Gastroesophageal sphincter (tissue), 3 donors: ENCODE measurements around the gene SFR1.

Source experiments
- EP300 ChIP-seq: sonication (generic); formaldehyde crosslinking; IDR thresholded peaks from one replicate; pipeline ENCODE4 v1.6.1; 2017; ENCODE audit warnings: antibody characterized with exemption, mild to moderate bottlenecking
- POLR2A ChIP-seq, 2 donors: fragments of 450-650 bp; IDR thresholded peaks; one replicate each; pipeline ENCODE4 v1.6.1; 2017; ENCODE audit warnings: antibody characterized with exemption in 2 of 2, mild to moderate bottlenecking in 2 of 2, moderate library complexity in 1 of 2
- POLR2AphosphoS5 ChIP-seq: sonication (generic); formaldehyde crosslinking; IDR thresholded peaks from one replicate; pipeline ENCODE4 v1.6.1; 2017; ENCODE audit warnings: antibody characterized with exemption
- TF ChIP-seq, protein P1 (sequence below), 4 experiments: fragments of 200-600 bp in 2 of 4; fragments of 450-650 bp in 2 of 4; sonication (generic) in 1 of 4; IDR thresholded peaks; one replicate each; pipeline ENCODE4 v1.5.1; 2017 to 2019; ENCODE audit warnings: antibody characterized with exemption in 4 of 4, mild to moderate bottlenecking in 2 of 4, moderate library complexity in 2 of 4

- TF ChIP-seq POLR2A (IDR thresholded peaks at IDR 0.05) (no peak), EP300 (no peak), POLR2AphosphoS5 (no peak)
- TF ChIP-seq, protein P1, sequence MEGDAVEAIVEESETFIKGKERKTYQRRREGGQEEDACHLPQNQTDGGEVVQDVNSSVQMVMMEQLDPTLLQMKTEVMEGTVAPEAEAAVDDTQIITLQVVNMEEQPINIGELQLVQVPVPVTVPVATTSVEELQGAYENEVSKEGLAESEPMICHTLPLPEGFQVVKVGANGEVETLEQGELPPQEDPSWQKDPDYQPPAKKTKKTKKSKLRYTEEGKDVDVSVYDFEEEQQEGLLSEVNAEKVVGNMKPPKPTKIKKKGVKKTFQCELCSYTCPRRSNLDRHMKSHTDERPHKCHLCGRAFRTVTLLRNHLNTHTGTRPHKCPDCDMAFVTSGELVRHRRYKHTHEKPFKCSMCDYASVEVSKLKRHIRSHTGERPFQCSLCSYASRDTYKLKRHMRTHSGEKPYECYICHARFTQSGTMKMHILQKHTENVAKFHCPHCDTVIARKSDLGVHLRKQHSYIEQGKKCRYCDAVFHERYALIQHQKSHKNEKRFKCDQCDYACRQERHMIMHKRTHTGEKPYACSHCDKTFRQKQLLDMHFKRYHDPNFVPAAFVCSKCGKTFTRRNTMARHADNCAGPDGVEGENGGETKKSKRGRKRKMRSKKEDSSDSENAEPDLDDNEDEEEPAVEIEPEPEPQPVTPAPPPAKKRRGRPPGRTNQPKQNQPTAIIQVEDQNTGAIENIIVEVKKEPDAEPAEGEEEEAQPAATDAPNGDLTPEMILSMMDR (IDR thresholded peaks at IDR 0.05): no peak
These were observed 49.2 kb upstream of the SFR1 start for GRCh38 chr10:104072786-104073185.
